GM19397 (cell line): Measurements from ENCODE around the gene AFM.

ENCODE experiments used
- ATAC-seq: cut with Tn5 transposase; IDR thresholded peaks from one replicate; pipeline ENCODE4 v1.9.1; 2021; ENCODE audit warnings: mild to moderate bottlenecking, moderate library complexity; ENCODE audit not compliant: unreplicated experiment

The AFM gene, protein sequence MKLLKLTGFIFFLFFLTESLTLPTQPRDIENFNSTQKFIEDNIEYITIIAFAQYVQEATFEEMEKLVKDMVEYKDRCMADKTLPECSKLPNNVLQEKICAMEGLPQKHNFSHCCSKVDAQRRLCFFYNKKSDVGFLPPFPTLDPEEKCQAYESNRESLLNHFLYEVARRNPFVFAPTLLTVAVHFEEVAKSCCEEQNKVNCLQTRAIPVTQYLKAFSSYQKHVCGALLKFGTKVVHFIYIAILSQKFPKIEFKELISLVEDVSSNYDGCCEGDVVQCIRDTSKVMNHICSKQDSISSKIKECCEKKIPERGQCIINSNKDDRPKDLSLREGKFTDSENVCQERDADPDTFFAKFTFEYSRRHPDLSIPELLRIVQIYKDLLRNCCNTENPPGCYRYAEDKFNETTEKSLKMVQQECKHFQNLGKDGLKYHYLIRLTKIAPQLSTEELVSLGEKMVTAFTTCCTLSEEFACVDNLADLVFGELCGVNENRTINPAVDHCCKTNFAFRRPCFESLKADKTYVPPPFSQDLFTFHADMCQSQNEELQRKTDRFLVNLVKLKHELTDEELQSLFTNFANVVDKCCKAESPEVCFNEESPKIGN

DNA sequence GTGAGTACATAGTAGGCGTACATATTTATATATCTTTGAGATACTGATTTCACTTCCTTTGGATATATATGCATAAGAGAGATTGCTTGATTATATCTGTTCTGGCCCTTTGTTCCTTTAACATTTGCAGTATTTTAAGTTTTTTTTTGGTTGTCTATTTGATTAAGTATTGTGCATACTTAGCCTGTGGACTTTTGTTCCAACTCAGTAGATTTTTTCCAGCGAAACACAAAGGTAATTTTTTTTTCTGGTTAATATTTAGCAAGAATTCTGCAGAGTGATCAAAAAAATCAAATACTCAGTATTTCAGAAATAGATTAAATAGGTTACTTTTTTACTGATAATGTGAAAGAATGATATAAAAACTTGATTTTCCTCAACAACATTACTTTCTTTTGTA lies at the start of gene AFM:
Gene AFM, plus strand, starts transcription at position 388 of the 400 bp plus-strand sequence. CDS start 31 bp downstream, outside the sequence.
- no peak for ATAC-seq

DNA sequence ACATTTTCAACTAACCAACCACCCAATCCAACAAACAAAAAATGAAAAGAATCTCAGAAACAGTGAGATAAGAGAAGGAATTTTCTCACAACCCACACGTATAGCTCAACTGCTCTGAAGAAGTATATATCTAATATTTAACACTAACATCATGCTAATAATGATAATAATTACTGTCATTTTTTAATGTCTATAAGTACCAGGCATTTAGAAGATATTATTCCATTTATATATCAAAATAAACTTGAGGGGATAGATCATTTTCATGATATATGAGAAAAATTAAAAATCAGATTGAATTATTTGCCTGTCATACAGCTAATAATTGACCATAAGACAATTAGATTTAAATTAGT lies 49.8 kb upstream of the AFM start:
- ATAC-seq = no peak

DNA sequence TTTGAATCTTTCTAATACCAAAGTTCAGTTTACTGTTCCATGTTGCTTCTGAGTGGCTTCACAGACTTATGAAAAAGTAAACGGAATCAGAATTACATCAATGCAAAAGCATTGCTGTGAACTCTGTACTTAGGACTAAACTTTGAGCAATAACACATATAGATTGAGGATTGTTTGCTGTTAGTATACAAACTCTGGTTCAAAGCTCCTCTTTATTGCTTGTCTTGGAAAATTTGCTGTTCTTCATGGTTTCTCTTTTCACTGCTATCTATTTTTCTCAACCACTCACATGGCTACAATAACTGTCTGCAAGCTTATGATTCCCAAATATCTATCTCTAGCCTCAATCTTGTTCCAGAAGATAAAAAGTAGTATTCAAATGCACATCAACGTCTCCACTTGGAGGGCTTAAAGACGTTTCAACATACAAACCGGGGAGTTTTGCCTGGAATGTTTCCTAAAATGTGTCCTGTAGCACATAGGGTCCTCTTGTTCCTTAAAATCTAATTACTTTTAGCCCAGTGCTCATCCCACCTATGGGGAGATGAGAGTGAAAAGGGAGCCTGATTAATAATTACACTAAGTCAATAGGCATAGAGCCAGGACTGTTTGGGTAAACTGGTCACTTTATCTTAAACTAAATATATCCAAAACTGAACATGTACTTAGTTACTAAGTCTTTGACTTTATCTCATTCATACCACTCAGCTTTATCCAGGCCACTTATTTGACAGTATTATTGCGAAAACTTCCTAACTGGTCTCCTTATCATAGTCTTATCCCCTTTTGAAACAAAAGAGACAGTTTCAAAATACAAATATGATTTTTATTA lies 49.2 kb upstream of the AFM start:
- no peak for ATAC-seq

DNA sequence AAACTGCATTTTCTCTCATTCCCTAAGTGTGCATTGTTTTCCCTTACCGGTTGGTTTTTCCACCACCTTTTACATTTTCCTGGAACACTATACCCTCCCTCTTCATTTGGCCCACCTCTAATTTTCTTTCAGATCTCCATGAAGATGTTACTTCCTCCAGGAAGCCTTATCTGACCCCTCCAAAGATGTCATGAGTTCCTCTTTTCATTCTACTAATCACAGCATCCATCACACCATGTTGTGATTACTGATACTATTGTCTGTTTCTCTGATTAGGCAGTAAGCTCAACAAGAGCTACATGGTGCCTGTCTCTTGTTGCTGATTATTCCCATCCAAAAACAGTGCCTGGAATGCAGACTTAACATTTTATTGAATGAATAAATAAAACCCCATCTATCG lies 48.4 kb upstream of the AFM start:
- ATAC-seq = no peak

DNA sequence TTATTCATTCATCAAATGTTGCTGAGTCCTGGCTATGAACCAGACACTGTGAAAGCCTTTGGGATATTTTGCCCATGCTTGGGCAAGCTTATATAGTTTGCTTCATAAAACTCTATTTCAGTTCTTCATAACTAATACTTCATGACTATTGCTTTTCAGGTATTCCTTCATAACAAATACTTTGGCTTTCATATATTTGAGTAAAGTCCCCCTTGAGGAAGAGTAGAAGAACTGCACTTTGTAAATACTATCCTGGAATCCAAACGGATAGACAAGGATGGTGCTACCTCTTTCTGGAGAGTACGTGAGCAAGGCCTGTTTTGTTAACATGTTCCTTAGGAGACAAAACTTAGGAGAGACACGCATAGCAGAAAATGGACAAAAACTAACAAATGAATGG lies 47.2 kb upstream of the AFM start:
- ATAC-seq = no peak

DNA sequence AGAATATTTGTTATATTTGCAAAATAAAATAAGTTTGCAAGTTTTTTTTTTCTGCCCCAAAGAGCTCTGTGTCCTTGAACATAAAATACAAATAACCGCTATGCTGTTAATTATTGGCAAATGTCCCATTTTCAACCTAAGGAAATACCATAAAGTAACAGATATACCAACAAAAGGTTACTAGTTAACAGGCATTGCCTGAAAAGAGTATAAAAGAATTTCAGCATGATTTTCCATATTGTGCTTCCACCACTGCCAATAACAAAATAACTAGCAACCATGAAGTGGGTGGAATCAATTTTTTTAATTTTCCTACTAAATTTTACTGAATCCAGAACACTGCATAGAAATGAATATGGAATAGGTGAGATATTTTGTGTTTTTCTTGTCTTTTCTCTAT lies 45.6 kb upstream of the AFM start, which contains the start of gene AFP:
Gene AFP, plus strand, starts transcription at position 238 of the 400 bp plus-strand sequence. Its CDS starts 42 bp downstream, at position 280.
- no peak for ATAC-seq

DNA sequence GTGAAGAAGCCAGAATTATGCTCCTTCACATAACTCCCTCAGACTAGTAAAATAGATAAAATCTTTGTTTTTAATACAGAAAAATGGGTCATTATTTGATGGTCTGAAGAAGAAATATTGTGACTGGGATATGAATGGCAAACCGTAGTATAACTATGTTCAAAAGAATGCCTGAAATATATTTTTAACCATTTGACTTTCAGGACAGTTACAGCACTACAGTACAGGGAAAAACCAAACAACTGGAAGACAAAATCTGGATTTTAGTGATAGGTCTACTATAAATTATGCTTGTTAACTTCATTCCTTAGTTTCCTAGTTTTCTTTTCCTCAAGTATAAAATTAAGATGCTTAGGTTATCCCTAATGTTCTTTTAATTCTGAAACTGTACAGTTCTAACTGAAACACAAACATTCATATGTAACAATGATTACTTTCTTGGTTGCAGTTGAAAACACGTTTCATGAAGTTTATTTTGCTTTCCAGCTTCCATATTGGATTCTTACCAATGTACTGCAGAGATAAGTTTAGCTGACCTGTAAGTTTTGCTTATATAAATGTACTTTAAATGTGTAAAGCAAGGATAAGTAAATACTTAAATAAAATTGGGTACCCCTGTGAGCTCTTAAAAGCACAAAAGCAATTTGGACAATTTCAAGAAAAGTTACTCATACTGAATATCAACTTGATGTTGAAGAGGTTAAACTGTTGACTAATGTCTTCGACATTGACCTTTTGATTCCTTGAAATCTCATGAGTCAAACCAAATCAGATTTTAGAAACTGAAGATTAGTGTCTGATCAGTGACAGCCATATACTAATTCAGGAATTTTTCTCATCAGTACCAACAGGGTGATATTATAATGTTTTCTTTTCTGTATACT lies 44.6 kb upstream of the AFM start:
- no peak for ATAC-seq

DNA sequence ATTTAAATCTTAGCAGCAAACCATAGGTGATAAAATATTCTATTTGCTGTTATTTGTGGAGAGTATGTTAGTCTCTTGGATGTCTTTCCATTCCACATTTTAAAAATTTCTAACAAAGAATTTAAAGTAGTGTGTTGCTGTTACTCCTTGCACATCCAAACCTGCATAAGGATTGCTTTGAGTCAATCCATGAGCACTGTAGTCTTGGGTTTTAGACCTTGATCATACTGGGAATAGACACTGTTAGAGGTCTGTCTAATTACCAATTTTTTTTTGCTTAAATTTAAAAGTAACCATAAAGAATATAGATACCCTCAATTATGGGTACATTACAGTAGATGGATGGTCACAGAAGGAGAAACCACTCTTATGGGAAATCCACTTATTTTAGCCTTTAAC lies 44.0 kb upstream of the AFM start:
- no peak for ATAC-seq

DNA sequence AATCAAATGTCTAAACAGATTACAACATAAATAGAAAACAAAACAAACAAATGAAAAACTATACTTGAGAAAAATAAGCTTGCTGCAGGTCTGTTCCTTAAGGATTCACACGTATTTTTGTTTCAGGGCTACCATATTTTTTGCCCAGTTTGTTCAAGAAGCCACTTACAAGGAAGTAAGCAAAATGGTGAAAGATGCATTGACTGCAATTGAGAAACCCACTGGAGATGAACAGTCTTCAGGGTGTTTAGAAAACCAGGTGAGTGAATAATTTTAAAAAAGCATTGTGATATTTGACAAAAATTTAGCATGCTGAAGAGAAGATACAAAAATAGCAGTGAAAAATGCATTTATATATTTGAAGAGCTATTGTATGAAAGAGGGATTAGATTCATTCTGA lies 43.5 kb upstream of the AFM start:
- ATAC-seq = no peak

DNA sequence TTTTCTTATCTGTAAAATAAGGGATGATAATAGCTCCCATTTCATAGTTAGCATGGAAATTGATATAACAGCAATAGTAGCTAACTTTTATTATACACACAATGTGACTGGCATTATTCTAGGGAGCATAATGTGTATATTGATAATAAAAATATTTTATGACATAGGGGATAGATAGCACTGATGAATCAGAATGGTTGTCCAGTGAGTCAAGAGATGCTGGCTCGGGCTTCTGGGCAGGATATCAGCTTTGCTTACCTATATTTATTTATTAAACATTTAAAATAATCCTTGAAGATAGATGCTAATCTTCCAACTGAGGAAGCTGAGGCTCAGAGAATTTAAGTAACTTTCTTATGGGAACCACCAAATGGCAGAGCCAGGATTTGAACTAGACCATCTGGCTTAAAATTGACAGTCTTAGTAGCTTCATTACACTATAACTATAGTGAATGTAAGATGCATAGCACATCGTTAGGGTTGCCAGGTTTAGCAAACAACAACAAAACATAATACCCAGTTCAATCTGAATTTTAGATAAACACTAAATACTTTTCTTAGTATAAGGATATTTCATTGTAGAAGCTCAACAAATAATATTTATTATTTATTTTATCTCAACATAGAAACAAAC lies 42.8 kb upstream of the AFM start:
- no peak for ATAC-seq

DNA sequence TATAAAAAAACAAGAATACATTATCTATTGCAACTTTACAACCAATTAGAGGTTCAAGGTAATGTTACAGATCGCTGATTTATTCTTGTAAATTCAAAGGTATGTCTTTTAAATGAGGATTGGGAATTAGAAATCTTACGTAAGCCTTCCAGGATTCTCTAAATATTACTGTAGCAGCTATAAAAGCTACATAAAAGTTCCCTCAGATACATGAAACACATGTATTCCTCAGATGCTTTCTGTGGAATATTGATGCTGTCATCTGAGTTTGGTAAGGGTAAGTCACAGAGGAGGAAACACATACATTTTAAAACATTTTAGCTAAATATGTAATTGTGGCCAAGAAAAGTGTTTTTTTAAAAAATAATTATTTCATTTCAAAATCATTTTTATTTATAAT lies 42.1 kb upstream of the AFM start:
- no peak for ATAC-seq

DNA sequence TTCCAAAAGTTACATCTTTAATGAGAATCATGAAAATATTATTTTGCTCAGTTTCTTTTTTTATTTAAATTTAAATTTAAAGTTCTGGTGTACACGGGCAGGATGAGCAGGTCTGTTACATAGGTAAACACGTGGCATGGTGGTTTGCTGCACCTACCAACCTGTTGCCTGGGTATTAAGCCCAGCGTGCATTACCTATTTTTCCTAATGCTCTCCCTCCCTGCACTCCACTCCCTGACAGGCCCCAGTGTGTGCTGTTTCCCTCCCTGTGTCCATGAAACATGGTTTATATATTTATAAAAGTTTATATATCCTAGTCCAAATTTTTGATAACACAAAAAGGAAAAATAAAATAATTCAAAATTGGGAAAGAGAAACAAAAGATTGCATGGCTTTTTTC lies 41.6 kb upstream of the AFM start:
- ATAC-seq = no peak

DNA sequence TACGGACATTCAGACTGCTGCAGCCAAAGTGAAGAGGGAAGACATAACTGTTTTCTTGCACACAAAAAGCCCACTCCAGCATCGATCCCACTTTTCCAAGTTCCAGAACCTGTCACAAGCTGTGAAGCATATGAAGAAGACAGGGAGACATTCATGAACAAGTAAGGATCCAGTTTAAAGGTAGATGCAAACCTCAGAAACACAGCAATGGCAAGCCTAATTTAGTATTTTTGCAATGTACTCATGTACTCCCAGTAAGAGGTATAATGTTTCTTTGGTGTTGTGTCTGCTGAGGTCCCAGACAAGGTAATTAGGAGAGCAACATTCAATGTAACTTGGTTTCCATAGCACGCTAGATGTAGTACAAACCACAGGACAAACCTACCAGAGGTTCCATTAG lies 40.9 kb upstream of the AFM start:
- no peak for ATAC-seq

DNA sequence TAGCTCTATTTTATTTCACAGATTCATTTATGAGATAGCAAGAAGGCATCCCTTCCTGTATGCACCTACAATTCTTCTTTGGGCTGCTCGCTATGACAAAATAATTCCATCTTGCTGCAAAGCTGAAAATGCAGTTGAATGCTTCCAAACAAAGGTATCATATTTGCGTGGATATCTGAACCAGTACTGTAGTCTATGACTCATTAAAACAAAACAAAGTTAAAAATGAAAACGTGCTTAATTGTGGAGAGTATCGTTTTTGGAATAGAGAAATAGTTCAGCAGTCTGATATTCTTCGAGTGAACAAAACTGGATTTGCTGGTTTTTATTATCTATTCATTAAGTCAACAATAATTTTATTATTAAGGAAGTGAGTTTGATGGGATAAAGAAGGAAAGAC lies 39.3 kb upstream of the AFM start:
- no peak for ATAC-seq

DNA sequence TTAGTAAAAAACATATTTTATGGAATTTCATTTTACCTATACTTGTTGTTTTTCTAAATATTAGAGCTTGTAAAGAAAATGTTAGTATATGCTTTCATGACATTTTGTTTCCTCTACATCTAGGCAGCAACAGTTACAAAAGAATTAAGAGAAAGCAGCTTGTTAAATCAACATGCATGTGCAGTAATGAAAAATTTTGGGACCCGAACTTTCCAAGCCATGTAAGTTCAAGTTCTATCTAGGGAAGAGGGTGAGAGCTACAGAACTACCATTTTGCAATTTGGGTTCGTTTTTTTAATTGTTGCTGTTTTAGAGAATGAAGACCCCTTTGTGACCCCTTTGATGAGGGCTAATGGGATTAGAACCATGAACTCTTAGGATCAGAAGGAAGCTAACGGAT lies 38.3 kb upstream of the AFM start:
- no peak for ATAC-seq

DNA sequence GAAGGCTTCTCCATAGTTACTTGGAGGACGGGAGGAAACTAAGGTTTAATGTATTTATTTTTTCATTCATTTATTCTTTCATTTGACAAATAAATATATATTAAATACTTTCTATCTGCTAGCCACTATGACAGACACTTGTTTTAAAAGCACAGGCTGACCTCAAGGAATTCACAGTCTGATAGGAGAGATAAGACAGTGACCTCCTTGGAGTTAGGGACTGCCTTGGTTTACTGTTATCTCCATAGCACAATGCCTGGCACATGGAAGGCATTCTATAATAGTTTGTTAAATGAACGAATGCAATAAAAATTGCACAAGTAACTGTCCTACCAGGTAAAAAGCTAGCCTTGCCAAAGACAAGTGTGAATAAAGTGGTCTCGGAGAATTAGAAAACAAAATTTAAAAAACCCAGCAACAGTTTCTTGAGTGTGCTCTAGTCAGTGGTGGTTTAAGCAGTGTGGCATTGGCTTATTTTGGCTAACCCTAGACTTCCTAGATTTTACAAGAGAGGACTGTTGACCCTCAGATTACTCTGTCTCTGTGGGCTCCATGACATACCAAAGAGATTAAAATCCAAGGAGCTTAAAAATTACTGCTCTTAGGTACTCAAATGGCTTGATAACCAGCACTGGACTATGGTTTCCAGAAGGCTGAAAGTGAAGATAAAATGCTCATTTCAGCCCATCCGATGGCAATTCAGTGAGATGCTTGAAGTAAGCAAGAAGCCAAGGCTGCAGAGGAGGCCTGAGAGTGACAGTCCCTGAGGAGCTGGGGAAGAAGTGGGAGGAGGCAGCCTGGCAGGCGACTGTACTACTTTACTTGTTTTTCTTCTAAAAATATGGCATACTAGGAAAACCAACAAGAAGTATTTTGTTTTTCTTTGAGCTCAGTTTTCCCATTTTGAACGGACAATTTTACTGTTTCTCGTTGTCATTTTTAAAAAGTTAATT lies 35.9 kb upstream of the AFM start:
- no peak for ATAC-seq

DNA sequence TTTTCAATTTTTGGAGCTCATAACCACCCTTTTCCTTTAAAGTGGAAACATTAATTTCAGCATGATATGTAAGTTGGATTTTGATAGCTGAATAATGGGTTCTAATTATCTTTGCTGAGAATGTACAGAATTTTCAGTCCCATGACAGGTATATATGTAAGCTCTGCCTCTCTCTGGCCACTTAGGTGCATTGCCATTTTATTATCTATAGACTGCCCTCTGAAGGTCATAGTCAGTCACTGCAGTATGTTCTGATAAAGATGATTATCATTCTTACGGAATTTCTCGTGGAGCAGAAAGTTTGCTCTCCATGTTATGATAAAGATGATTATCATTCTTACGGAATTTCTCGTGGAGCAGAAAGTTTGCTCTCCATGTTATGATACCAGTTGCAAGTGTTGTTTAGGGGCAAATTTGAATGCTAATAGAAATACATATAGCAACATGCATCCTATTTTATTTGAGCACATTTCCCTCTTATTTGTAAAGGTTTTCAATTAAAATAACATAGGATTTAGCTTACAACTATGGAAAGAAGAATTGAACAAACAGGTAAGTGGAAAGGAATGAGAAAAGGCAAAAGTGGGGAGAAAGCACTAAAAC lies 35.1 kb upstream of the AFM start:
- ATAC-seq = peak; percentile 95

DNA sequence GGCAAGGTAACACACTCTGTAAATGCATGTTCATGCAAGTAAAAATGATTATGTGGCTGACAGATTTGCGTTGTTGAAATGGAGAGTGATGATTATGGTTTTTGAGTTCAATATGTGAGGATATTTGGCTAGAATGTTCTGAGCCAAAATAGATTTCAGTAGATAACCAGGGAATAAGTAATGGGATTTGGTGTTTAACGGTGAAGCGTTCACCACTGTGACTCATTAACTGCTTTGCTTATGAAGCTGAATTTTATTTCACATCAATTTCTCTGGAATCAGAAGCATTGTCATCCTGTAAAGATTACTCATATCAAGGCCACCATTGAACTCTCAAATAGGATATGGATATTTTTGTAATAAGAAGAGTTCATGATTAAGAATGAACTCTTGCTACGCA lies 33.9 kb upstream of the AFM start:
- no peak for ATAC-seq
